ENCODE measurements around the gene ITGA7.

ITGA7 gene

DNA sequence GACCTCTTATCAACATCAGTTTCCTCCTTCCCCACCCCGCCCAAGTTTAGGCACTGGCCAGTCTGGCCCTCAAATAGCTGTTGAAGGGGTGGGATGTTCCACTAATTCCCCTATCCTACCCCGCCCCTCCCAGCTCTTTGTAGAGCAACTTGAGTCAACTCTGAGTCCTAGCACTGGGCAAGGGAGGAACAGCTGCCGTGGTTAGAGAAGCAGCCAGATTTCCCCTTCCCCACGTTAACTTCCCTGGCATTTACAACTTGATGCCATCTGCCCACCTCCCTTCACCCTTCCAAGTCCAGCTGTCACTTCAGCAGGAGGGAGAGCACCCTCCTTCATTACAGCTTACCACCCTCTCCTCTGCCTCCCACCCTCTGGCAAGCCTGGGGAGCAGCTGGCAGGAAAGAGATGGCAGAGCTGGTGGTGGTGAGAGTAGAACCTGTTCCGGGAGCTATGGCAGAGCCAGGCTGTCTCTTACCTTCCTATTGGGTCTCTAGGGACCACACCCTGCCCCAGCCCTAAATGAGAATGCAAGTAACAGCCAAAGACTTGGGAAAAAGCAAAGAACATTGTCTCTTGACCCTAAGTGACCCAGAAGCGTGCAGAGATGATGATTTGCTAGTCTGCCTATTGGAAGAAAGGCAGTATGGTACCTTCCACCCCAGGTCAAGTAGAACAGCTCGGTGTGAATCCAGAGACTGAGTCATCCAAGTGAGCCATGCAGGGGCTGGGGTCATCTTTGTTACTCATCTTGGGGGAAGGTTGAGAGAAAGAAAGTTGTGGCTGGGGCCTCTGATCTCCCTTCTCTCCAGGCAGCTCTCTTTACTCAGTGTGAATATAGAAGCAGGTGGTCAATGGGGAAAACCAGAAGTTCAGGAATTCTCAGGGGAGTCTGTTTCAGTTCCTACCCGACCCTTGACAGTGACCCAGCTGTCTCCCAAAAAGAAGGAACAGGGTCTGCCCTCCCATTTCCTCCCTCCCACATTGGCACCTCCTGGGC lies 9.6 kb upstream of the ITGA7 start:
- DNase-seq (ENCODE audit: low read depth): no peak

DNA sequence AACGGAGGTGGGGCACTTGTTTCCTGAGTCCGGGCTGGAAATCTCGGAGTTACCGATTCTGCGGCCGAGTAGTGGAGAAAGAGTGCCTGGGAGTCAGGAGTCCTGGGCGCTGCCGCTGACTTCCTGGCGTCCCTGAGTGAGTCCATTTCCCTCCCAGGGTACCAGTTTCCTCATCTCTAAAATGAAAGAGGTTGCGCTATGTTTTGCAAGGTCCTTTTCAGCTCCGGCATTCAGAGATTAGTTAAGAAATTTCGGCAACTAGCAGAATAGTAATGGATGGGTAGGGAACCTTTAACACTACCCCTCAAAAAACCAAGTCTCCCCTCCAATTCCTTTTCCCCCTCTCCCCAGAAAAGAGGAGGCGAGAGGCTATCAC lies 8.9 kb upstream of the ITGA7 start:
- DNase-seq (ENCODE audit: low read depth): no peak

DNA sequence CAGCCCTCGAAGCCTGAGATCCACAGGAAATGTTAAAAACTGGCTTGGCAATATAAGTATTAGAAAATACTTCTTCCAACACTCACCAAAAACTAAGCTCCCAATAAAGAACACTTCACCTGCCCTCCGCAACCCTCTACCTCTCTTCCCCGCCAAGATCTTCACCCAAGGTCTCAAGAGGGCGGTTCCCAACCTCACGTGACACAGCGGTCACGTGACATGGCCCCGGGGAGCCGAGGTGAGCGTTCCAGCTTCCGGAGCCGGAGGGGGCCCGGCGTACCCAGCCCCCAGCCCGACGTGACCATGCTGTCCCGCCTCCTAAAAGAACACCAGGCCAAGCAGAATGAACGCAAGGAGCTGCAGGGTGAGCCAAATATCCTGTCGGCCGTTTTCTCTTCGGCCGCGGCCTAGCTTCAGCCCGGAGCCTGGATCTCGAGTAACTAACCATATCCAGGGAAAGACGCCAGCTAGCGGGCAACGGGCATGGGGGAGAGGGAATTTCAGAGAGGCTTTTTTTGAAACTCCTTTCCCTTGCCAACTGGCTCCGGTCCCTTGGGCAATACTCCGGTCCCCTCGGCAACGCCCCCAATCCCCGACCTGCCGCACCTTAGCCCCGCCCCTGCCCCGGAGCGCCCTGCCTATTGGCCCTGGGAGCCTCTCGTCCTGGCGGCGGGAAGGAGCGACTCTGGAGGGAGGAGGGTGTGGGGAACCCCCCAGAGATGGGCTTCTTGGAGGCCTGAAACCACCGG lies 8.3 kb upstream of the ITGA7 start, which contains the start of gene BLOC1S1:
BLOC1S1 (plus strand) TSS at position 214 of the 749 bp plus-strand sequence; CDS start at position 220, 6 bp downstream.
- peak; percentile 92 for DNase-seq (ENCODE audit: low read depth)

GRCh38 chr12:55715169-55715764 lies 7.6 kb upstream of the ITGA7 start:
- no peak for DNase-seq (ENCODE audit: low read depth)

GRCh38 chr12:55713721-55714120 lies 6.0 kb upstream of the ITGA7 start:
- no peak for DNase-seq (ENCODE audit: low read depth)

DNA sequence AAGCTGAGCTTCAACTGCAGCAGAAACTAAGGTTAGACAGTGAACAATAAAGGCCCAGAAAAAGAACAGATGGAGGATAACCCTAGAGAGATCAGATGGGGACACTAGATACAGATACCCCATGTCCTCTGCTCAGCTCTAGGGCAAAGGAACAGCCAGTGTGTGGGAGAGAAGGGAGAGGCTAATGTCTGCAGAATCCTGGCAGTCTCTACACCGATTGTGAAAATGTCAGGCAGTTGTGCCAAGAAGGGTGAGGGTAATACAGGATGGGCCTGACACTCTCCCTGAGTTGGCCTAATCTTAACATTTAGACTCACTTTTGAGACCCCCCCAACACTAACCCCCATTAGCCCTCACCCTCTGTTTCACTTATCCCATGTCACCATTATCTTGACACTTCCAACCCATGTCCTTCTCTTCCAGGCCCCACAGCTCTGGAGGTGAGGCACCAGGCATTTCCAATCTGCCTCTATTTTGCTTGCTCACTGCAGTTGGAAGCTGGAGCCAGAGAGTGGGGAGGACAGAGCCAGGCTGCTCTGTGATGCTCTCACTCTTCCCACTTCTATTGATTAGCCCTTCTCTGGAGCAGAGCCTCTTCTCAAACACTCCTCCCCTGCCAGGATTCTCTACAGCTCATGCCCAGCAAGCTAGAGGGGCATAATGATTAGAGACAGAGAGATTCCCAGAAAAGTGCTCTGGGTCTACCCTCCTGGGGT lies 5.2 kb upstream of the ITGA7 start:
- no peak for DNase-seq (ENCODE audit: low read depth)

DNA sequence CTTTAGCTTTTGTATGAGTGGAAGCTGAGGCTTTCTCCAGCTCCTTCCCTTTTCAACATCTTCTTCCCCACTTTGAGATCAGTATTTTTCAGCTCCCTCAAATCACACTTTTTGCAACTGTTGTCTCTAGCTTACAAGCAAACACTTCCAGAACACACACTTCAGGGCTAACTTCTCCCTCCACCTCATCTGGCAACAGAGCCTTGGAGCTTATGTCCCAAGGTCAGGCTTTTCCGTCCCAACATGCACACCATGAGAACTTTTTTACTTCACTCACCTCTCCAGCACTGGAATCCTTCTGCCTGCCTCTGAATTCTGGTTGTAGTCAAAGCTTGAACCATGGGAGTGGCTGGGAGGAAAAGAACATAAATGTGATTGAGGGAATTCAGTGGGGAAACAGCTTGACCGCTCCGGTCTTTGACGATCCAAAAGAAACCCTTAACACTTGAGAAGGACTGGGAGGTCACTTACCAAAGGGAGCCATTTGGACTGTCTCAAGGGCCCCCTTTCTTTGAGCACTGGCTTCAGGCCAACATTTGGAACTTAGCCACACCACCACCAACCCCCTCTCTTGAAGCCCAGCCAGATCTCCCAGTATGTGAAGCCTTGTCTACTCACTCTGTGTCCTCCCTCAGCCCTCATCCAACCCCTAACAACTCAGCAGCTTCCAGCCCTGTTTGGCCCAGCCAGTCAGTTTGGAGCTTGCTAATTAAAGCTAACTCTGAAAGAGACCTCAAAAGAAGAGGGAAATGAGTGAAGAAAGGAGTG lies 4.3 kb upstream of the ITGA7 start:
- no peak for DNase-seq (ENCODE audit: low read depth)

- DNase-seq (ENCODE audit: low read depth): no peak
Measured at GRCh38 chr12:55708695-55709233, 1.1 kb upstream of the ITGA7 start.

GRCh38 chr12:55707219-55707671 lies 459 bp downstream of the ITGA7 start:
- DNase-seq (ENCODE audit: low read depth): no peak

GRCh38 chr12:55706568-55707218 lies 1.0 kb downstream of the ITGA7 start:
- DNase-seq (ENCODE audit: low read depth): no peak

- DNase-seq (ENCODE audit: low read depth): no peak
Measured at GRCh38 chr12:55705782-55706402, 1.8 kb downstream of the ITGA7 start.

DNA sequence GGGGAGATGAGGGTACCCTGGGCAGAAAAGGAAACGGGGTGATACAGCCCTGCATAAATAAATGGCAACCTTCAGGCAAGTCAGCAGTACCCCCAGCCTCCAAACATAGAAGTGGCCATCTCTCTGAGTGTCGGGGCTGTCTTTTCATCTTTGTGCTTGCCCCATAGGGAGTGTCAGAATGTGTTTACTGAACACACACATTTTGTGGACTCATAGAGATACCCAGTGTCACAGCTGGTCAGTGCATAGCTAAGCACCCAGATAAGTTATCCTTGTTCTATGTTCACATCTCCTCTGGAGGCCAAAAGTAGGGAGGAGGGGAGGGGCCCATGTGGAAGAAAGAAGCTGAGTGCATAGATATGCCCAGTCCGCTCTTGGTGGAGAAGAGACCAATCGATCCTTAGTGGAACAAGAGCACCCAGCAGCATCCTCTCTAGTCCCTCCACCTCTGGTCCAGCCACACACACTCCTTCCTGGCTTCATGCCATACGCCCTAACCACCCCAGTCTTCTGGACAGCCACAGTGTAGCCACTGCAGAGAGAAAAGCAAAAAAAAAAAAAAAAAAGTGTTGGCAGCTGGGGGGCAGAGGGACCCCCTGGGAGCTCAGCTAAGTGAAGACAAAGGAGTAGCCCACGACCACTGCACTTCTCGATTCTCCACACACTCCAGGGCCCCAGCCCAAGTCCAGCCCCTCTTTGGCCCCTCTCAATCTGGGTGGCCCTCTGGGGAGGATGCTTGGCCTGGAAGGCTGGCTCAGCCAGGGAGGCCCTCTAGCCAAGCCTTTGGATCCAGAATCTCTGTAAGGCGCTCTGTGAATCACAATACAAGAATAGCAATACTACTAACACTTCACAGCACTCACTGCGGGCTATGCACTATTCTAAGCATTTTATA lies 2.6 kb downstream of the ITGA7 start:
- no peak for DNase-seq (ENCODE audit: low read depth)

- no peak for DNase-seq (ENCODE audit: low read depth)
Measured at GRCh38 chr12:55703901-55704761, 3.6 kb downstream of the ITGA7 start.

- DNase-seq (ENCODE audit: low read depth): no peak
Measured at GRCh38 chr12:55703288-55703687, 4.4 kb downstream of the ITGA7 start.

DNA sequence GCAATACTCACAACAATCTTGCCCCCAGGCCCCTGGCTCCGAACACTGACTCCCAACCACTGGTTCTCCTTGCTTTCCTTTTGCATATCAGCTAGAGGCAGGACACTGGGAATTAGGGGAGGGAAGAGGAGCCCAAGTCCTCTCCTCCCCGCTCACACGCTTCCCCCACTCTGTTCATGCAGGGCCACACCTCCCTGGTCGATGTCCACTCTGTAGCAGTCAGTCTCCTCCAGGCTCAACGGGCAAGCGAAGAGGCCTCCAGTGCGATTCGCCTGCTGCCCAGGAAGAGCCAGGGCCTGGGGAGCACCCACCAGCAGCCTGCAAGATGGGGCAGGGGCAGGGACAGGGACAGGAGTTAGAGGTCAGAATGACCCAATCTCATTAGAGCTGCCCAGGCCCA lies 4.8 kb downstream of the ITGA7 start:
- no peak for DNase-seq (ENCODE audit: low read depth)

- DNase-seq (ENCODE audit: low read depth): no peak
Measured at GRCh38 chr12:55700255-55701018, 7.3 kb downstream of the ITGA7 start.

- no peak for DNase-seq (ENCODE audit: low read depth)
Measured at GRCh38 chr12:55699471-55700055, 8.1 kb downstream of the ITGA7 start.

Measured in stimulated activated CD8-positive, alpha-beta memory T cell treated with anti-CD3 and anti-CD28 coated beads, Interleukin-4, amount 100 ng/mL, for 24 hours (primary cell).